A549 (cell line): ENCODE data around the gene MRPS5.

ENCODE experiments used
- BHLHE40 ChIP-seq: IDR thresholded peaks from 2 replicates; pipeline ENCODE4 v1.6.1; 2012; ENCODE audit warnings: low read depth, low read length, inconsistent platforms
- POLR2A ChIP-seq: IDR thresholded peaks from 2 replicates; pipeline ENCODE4 v1.6.1; 2012; ENCODE audit warnings: mild to moderate bottlenecking, low read length

- no peak for TF ChIP-seq POLR2A
- no peak for TF ChIP-seq BHLHE40
Observed at GRCh38 chr2:95053543-95053942, 68.1 kb downstream of the MRPS5 start.
